NCI-H446 (cell line): ENCODE data around the gene HERPUD2.
"Not testable (repeated sequence)": the region's sequence is repeated elsewhere in the genome, so short reads cannot be mapped to it uniquely, and the experiment has no call there.

Experiments used
- DNase-seq, 2 experiments: peaks; one replicate each; lab custom pipeline; 2025; lab: John Stamatoyannopoulos, UW

Gene HERPUD2

DNA sequence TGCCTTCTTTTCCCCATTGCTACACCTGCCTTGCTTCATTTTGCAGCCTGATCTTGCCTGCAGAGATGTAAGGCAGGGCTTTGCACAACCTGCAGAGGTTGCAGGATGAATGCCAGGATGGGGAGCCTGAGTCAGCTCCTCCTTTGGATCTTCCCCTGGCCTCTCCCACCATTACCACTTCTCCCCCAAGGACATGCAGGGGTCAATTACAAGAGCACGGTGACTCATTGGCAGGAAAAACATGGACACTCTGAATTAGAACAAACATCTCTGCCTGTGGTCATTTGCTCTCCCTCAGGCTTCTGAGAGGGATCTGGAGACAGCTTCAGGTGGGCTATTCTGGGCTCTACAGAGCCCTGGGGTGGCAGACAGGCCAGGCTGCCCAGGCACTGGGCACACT, 89.2 kb downstream of the HERPUD2 start:
- no peak for DNase-seq

DNA sequence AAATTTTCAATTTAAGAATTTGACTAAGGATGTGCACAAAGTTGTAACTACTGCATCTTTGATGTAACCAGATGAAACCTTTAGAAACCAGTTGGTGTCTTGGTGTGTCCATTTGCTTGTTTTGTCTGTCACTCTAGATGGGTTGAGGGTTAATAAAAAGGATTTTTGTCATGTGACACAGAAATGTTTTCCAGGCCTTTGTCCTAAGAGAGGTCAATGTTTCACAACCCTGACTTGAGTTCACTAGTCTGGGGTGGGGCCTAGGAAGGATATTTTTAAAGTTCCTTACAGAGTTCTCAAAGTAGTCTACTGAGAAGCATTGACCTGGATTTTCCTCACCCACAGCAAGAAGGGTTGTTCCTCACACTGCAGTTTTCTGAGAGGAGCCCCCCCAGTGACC, 90.3 kb downstream of the HERPUD2 start:
- no peak for DNase-seq

DNA sequence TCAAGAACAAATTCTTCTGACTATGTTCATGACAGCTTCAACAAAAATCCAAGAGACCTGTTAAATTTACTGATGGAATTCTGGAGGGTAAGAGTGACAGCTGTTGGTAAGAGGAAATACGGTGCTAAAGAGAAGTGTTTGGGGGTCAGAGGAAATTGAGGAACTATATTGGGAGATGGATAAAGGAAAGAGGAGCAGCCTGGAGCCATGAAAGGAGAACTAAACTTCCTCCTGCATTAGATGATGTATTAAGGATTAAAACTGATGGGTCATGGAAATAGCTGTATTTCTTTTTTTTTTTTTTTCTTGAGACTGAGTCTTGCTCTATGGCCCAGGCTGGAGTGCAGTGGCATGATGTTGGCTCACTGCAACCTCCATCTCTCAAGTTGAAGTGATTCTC, 95.3 kb downstream of the HERPUD2 start:
- DNase-seq, result no peak

DNA sequence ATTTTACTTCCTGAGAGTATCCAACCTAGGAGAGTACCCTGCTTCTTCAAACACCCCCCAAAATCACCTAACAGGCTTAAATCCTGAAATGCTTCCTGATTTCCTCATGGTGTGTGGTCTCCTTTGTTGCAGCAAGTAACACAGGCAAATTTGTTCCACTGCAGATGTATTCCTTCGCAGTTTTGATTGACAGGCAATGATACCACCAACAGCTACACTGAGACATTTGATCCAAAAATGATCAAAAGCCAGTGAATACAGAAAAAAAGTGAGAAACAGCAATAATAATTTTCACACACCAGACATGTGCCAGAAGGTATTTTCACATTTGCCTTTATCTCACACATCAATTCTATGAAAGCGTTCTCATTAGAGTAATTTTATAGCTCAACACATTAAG, 95.9 kb downstream of the HERPUD2 start:
- DNase-seq, result no peak

DNA sequence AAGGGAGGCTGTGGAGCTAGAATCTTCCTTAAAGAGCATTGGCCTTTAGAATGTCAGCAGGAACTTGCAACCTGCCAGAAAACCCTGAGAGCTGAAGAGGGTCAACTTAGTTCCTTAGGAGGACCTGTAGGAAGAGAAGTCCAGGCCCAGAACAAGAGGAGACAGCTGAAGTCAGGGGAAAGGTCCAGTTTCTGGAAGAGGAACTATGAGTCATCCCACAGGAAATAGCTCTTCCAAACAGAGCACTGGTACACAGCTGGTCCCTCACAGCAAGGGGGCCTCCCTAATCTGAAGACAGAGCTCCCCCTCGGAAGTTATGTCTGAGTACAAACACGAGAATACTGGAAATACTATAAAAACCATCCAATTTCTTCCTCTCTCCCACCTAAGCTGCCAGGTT, 98.9 kb downstream of the HERPUD2 start:
- no peak for DNase-seq

DNA sequence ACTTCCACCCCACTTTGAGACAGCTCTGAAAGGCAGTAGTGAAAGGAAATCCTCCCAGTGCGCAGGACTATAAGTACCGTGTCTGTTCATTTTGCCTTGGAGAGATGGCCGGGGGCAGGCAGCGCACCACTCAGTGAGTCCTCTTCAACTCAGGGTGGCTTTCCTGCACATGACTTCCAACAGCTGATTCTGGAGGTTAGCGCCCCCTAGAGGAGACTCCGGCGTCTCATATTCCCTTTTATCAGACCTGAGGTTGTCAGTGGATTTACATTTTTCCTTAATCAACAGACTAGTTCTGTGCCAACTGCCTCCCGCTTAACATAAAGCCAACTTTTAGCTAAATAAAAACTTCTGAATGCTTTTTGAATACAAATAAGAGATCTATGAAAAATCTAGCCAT, 101.0 kb downstream of the HERPUD2 start:
- no peak for DNase-seq

DNA sequence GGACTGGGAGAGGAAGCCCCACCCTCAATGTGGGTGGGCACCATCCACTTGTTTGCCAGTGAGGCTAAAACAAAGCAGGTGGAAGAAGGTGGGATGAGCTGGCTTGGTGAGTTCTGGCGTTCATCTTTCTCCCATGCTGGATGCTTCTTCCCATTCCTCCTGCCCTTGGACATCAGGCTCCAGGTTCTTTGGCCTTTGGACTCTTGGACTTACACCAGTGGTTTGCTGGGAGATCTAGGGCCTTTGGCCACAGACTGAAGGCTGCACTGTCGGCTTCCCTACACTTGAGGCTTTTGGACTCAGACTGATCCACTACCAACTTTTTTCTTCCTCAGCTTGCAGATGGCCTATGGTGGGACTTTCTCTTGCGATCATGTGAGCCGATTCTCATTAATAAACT, 106.3 kb downstream of the HERPUD2 start:
- no peak for DNase-seq

DNA sequence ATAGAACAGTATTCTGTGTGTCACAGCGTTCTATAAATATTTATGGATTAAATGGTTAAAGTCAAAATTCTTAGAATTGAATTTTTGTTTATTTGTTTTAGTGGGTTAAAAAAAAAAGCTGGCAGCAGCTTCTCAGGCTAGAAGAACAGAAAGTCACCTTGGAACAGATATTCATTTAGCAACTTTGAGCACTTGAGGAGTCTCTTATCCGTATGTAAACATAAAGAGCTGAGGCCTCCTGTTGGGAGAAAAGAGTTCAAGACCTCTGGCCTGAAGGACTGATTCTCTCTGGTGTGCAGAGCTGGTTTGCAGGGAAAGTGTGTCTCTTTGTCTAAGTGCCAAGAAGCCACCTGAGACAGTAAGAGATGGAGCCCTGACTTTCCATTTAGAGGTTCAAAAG, 109.9 kb downstream of the HERPUD2 start:
- no peak for DNase-seq

DNA sequence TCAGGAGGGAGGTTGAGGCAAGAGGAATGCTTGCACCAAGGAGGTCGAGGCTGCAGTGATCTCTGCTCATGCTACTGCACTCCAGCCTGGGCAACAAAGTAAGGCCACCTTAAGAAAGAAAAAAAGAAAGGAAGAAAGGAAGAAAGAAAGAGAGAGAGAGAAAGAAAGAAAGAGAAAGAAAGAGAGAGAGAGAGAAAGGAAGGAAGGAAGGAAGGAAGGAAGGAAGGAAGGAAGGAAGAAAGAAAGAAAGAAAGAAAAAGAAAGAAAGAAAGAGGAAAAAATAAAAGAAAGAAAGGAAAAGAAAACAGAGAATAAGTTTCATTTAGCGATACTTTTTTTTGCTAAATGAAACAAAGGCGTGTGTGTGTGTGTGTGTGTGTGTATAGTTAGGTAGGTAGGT, 110.4 kb downstream of the HERPUD2 start:
- not testable (repeated sequence) for DNase-seq
